OCI-LY7 (cell line): ENCODE results near the gene FIP1L1. TPM values are rescaled to one million over a fixed set of nuclear protein-coding genes. Genes with fewer than 3 reads are reported as not detected.

Experiments
- BruUV-seq: library from RNA; stranded (reverse); fragments of 400-500 nt; replicated peaks from 2 replicates; lab custom pipeline; 2021; lab: Mats Ljungman, UMichigan
- CTCF ChIA-PET: fragments of 300-600 bp; sonication (Branson Sonifier 250); formaldehyde crosslinking; loops from one replicate; lab custom pipeline; 2022; ENCODE audit warnings: antibody characterized with exemption; ENCODE audit not compliant: unreplicated experiment; lab: Charles Lee
- POLR2A ChIA-PET: fragments of 300-600 bp; sonication (Branson Sonifier 250); formaldehyde crosslinking; loops from one replicate; lab custom pipeline; 2022; ENCODE audit warnings: antibody characterized with exemption; lab: Charles Lee
- DNase-seq: peaks from one replicate; pipeline ENCODE4 v3.0.0-alpha.2; 2015; ENCODE audit warnings: low spot score
- H2AFZ ChIP-seq: fragments of 200-600 bp; sonication (generic), shearing (Covaris generic); 2 replicates; pipeline ENCODE4 v1.6.1; 2014; ENCODE audit warnings: mild to moderate bottlenecking, antibody characterized with exemption, low read length, moderate library complexity
- H3K27ac ChIP-seq: fragments of 200-600 bp; sonication (generic); 2 replicates; pipeline ENCODE4 v1.5.1; 2014; ENCODE audit warnings: mixed run types, low read depth, mild to moderate bottlenecking, moderate library complexity, low read length, inconsistent platforms; ENCODE audit not compliant: poor library complexity, severe bottlenecking
- H3K36me3 ChIP-seq: fragments of 200-600 bp; sonication (generic); 2 replicates; pipeline ENCODE4 v1.6.1; 2014; ENCODE audit warnings: mild to moderate bottlenecking, antibody characterized with exemption, low read length, moderate library complexity, mixed read lengths; ENCODE audit not compliant: insufficient read depth
- H3K4me1 ChIP-seq: fragments of 200-600 bp; sonication (generic); 2 replicates; pipeline ENCODE4 v1.5.1; 2014; ENCODE audit warnings: mild to moderate bottlenecking, low read length; ENCODE audit not compliant: insufficient read depth, poor library complexity, severe bottlenecking
- H3K4me2 ChIP-seq: fragments of 200-600 bp; sonication (generic); 2 replicates; pipeline ENCODE4 v1.6.1; 2014; ENCODE audit warnings: mild to moderate bottlenecking, low read length
- H3K4me3 ChIP-seq: fragments of 200-600 bp; sonication (generic); 2 replicates; pipeline ENCODE4 v1.5.1; 2014; ENCODE audit warnings: mild to moderate bottlenecking, low read depth, low read length; ENCODE audit not compliant: poor library complexity, severe bottlenecking
- H3K79me2 ChIP-seq: fragments of 200-600 bp; sonication (generic); 2 replicates; pipeline ENCODE4 v1.6.1; 2016; ENCODE audit warnings: low read depth, mild to moderate bottlenecking, low read length, moderate library complexity, mixed read lengths; ENCODE audit not compliant: insufficient read depth
- H3K9me2 ChIP-seq: fragments of 200-600 bp; sonication (generic); 2 replicates; pipeline ENCODE4 v1.6.1; 2016; ENCODE audit warnings: mild to moderate bottlenecking, low read length, mixed read lengths; ENCODE audit not compliant: insufficient read depth
- H3K9me3 ChIP-seq: fragments of 200-600 bp; sonication (generic); 2 replicates; pipeline ENCODE4 v1.6.1; 2014; ENCODE audit warnings: mild to moderate bottlenecking, mixed run types, low read length, mixed read lengths
- H4K20me1 ChIP-seq: fragments of 200-600 bp; sonication (generic); 2 replicates; pipeline ENCODE4 v1.6.1; 2014; ENCODE audit warnings: mild to moderate bottlenecking, antibody characterized with exemption, low read length, moderate library complexity, mixed read lengths; ENCODE audit not compliant: insufficient read depth
- EZH2phosphoT487 ChIP-seq: fragments of 200-600 bp; sonication (generic); IDR thresholded peaks from 2 replicates; pipeline ENCODE4 v1.6.1; 2018; ENCODE audit warnings: low read depth, borderline replicate concordance, mild to moderate bottlenecking, mixed run types, antibody characterized with exemption, low read length, moderate library complexity, mixed read lengths
- intact Hi-C: fragments of 100-400 bp; cut with micrococcal nuclease; formaldehyde crosslinking; loops from one replicate; pipeline ENCODE4 v1.10.0; 2022; ENCODE audit not compliant: unreplicated experiment
- total RNA-seq, 2 experiments: library from RNA; depleted of rRNA in 1 of 2; stranded (reverse); fragments of >200 nt in 1 of 2; shearing (Covaris generic) in 1 of 2; gene quantifications; 2 replicates each; pipeline ENCODE4 v1.2.3, GENCODE V29; 2014 to 2022
- TF ChIP-seq, protein P1 (sequence below): fragments of 200-600 bp; sonication (generic); conservative IDR thresholded peaks from 2 replicates; pipeline ENCODE4 v1.5.1; 2014; ENCODE audit warnings: mild to moderate bottlenecking, antibody characterized with exemption, low read length, moderate library complexity, mixed read lengths

The FIP1L1 gene
- total RNA-seq, 2 experiments from 2014 or later: 73.2 to 86.9 TPM

DNA sequence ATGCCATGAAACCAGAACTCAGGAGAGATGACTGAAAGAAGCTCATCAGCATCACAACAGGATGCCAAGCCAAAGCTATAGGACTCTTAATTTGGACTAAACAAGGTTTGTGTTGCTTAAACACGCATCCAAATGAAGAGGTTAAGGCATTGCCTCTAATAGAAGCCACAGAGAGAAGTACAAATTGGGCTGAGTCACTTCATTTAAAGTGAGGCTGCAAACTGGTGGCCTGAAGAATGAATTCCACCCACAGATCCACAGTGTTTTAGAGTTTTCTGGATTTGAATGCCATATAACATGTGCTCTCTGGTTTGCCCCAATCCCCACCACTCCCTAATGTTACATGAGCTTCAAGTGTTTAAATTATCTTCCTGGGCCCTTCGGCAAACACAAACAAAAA lies 103.5 kb downstream of the FIP1L1 start:
- Histone ChIP-seq H3K27ac (no peak overlapping the region), H3K4me3 (no peak overlapping the region), H3K9me3 (no peaks in the 10 kb centered on the region), H3K9me2 (no peaks in the 10 kb centered on the region), H3K4me1 (no peaks in the 10 kb centered on the region), H3K36me3 (no peaks in the 10 kb centered on the region), H4K20me1 (no peaks in the 10 kb centered on the region), H3K4me2 (no peak overlapping the region), H3K79me2 (no peaks in the 10 kb centered on the region), H2AFZ (no peak overlapping the region)
- POLR2A ChIA-PET: interaction anchor here (0.6 kb wide), 3 partner anchors 65 to 296 kb away, joined by 3 read pairs; no protein-coding TSS in a partner anchor
- TF ChIP-seq EZH2phosphoT487: no peak
- TF ChIP-seq, protein P1, sequence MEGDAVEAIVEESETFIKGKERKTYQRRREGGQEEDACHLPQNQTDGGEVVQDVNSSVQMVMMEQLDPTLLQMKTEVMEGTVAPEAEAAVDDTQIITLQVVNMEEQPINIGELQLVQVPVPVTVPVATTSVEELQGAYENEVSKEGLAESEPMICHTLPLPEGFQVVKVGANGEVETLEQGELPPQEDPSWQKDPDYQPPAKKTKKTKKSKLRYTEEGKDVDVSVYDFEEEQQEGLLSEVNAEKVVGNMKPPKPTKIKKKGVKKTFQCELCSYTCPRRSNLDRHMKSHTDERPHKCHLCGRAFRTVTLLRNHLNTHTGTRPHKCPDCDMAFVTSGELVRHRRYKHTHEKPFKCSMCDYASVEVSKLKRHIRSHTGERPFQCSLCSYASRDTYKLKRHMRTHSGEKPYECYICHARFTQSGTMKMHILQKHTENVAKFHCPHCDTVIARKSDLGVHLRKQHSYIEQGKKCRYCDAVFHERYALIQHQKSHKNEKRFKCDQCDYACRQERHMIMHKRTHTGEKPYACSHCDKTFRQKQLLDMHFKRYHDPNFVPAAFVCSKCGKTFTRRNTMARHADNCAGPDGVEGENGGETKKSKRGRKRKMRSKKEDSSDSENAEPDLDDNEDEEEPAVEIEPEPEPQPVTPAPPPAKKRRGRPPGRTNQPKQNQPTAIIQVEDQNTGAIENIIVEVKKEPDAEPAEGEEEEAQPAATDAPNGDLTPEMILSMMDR: no peak
- CTCF ChIA-PET: no interaction called here
- DNase-seq: no peak
- no TSS peak for BruUV-seq
- intact Hi-C loops: no loop called here

GRCh38 chr4:53481586-53481985 lies 104.1 kb downstream of the FIP1L1 start:
- Histone ChIP-seq H3K4me2 (no peak overlapping the region), H3K9me2 (no peaks in the 10 kb centered on the region), H4K20me1 (no peaks in the 10 kb centered on the region), H3K9me3 (no peaks in the 10 kb centered on the region), H3K4me3 (no peak overlapping the region), H3K27ac (no peak overlapping the region), H3K79me2 (no peaks in the 10 kb centered on the region), H3K36me3 (no peaks in the 10 kb centered on the region), H3K4me1 (no peaks in the 10 kb centered on the region), H2AFZ (no peak overlapping the region)
- POLR2A ChIA-PET: interaction anchor here (0.7 kb wide), 1 partner anchor 436 kb away, joined by 3 read pairs; no protein-coding TSS in a partner anchor
- intact Hi-C loops: no loop called here
- no peak for DNase-seq
- TF ChIP-seq, protein P1: no peak
- no peak for TF ChIP-seq EZH2phosphoT487
- CTCF ChIA-PET: no interaction called here
- no TSS peak for BruUV-seq

DNA sequence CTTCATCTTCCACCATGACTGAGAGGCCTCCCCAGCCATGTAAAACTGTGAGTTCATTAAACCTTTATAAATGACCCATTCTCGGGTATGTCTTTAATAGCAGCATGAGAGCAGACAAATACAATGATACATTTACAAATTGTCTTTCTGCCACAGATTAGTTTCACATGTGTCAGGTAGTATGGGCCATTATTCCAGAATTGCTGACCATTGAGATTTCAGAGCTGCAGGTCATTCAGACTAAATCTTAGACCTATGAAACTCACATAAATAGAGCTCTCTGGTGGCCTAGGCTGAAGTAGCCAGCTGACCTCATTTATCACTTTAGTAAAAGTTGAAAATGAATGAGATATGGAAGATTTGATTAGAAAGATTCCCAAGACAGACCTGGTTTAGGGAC lies 105.8 kb downstream of the FIP1L1 start:
- Histone ChIP-seq H3K4me3 (no peak overlapping the region), H3K4me2 (no peak overlapping the region), H3K9me3 (no peaks in the 10 kb centered on the region), H2AFZ (no peak overlapping the region), H3K9me2 (no peaks in the 10 kb centered on the region), H3K79me2 (no peaks in the 10 kb centered on the region), H3K36me3 (no peaks in the 10 kb centered on the region), H3K27ac (no peak overlapping the region), H3K4me1 (no peaks in the 10 kb centered on the region), H4K20me1 (no peaks in the 10 kb centered on the region)
- ChIA-PET CTCF (no interaction called here), POLR2A (interaction anchor here (0.5 kb wide), 1 partner anchor 571 kb away, joined by 3 read pairs; no protein-coding TSS in a partner anchor)
- intact Hi-C loops: no loop called here
- no peak for DNase-seq
- TF ChIP-seq, protein P1: no peak
- no peak for TF ChIP-seq EZH2phosphoT487
- no TSS peak for BruUV-seq
